HG03457 (cell line): ENCODE data around the gene IL17REL.

Experiments used
- ATAC-seq: cut with Tn5 transposase; IDR thresholded peaks from one replicate; pipeline ENCODE4 v1.9.1; 2021; ENCODE audit warnings: moderate number of reproducible peaks; ENCODE audit not compliant: unreplicated experiment

IL17REL gene

GRCh38 chr22:50027639-50028537 lies 15.3 kb upstream of the IL17REL start:
- ATAC-seq, result no peak

GRCh38 chr22:50025993-50026392 lies 13.4 kb upstream of the IL17REL start:
- ATAC-seq, result no peak

GRCh38 chr22:50022171-50022819 lies 9.7 kb upstream of the IL17REL start:
- no peak for ATAC-seq

- ATAC-seq, result no peak
Observed at GRCh38 chr22:50020606-50021005, 8.0 kb upstream of the IL17REL start.

GRCh38 chr22:50019316-50019715 lies 6.8 kb upstream of the IL17REL start:
- ATAC-seq, result no peak

GRCh38 chr22:50018608-50019285 lies 6.2 kb upstream of the IL17REL start:
- ATAC-seq, result no peak

GRCh38 chr22:50017701-50018224 lies 5.2 kb upstream of the IL17REL start:
- no peak for ATAC-seq

- ATAC-seq, result no peak
Observed at GRCh38 chr22:50016988-50017700, 4.6 kb upstream of the IL17REL start.

GRCh38 chr22:50016308-50016987 lies 3.9 kb upstream of the IL17REL start:
- ATAC-seq, result no peak

GRCh38 chr22:50015451-50016307 lies 3.1 kb upstream of the IL17REL start:
- ATAC-seq, result no peak

GRCh38 chr22:50014655-50015401 lies 2.3 kb upstream of the IL17REL start:
- ATAC-seq, result no peak

GRCh38 chr22:50014053-50014501 lies 1.5 kb upstream of the IL17REL start:
- ATAC-seq, result no peak

- ATAC-seq, result no peak
Observed at GRCh38 chr22:50011447-50012210, 936 bp downstream of the IL17REL start.

GRCh38 chr22:50010676-50011446 lies 1.7 kb downstream of the IL17REL start:
- no peak for ATAC-seq

GRCh38 chr22:50009765-50010675 lies 2.5 kb downstream of the IL17REL start:
- no peak for ATAC-seq

GRCh38 chr22:50009251-50009650 lies 3.3 kb downstream of the IL17REL start:
- ATAC-seq, result no peak
